Left forelimb (tissue), 1 donor: ENCODE measurements around the gene GRK2.
"Not testable (repeated sequence)": the region's sequence is repeated elsewhere in the genome, so short reads cannot be mapped to it uniquely, and the experiment has no call there.

Experiments used
- DNase-seq: peaks from one replicate; pipeline ENCODE4 v3.0.0-alpha.2; 2018; ENCODE audit warnings: low spot score

The GRK2 gene

GRCh38 chr11:67266449-67267187 lies at the start of gene GRK2:
TSS of gene GRK2 (plus strand) at chr11:67266473. CDS start at chr11:67266700, 227 bp downstream.
- DNase-seq = peak; percentile 64

DNA sequence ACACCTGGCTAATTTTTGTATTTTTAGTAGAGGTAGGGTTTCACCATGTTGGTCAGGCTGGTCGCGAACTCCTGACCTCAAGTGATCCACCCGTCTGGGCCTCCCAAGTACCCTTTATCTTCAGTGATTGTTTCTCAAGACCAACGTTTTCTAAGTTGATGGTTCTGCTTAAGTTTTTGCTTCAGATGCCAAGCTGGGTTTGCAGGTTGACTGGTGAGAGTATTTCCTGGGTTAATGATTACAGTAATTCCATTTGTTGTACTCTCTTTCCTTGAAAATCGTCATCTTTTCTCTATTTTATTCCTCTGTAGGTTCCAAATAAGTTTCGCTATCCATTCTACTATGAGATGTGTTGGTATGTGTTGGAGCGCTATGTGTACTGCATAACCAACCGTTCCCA lies 38.5 kb upstream of the GRK2 start:
- DNase-seq = no peak

- no peak for DNase-seq
Measured at GRCh38 chr11:67230406-67230805, 35.9 kb upstream of the GRK2 start.

DNA sequence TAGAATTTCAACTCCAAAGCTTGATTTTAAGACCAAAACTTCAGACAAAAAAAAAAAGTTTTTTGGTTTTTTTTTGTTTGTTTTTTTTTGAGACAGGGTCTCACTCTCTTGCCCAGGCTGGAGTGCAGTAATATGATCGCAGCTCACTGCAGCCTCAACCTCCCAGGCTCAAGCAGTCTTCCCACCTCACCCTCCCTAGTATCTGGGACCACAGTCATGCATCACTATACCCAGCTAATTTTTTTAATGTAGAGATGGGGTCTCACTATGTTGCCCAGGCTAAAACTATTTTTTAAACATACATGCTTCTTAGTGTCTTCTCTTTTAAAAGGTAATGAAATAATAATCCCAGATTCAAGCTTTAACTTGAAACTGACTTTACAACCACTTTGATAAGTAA lies 35.4 kb upstream of the GRK2 start:
- no peak for DNase-seq

- DNase-seq = no peak
Measured at GRCh38 chr11:67233584-67234190, 32.6 kb upstream of the GRK2 start.

DNA sequence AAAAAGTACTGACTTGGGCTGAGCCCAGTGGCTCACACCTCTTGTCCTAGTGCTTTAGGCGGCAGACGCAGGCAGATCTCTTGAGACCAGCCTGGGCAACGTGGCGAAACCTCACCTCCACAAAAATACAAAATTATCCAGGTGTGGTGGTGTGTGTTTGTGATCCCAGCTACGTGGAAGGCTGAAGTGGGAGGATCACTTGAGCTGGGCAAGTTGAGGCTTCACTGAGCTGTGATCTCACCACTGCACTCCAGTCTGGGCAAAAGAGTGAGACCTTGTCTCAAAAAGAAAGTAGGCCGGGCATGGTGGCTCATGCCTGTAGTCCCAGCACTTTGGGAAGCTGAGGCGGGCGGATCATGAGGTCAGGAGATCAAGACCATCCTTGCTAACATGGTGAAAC lies 31.7 kb upstream of the GRK2 start:
- not testable (repeated sequence) for DNase-seq

DNA sequence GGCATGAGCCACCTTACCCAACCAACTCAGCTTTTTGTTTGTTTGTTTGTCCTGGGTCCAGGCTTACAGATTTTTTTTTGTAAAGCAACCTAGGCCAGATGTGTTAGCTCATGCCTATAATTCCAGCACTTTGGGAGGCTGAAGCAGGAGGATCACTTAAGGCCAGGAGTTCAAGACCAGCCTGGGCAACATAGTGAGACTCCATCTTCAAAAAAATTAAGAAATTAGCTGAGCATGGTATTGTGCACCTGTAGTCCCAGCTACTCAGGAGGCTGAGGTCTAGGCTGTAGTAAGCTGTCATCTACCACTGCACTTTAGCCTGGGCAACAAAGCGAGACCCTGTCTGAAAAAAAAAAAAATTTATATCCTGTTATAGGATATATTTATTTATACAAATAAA lies 28.7 kb upstream of the GRK2 start:
- no peak for DNase-seq

- DNase-seq = peak; percentile 71
Measured at GRCh38 chr11:67238894-67239782, 27.1 kb upstream of the GRK2 start.

GRCh38 chr11:67239783-67240575 lies 26.3 kb upstream of the GRK2 start:
- DNase-seq = peak; percentile 95

GRCh38 chr11:67240576-67241389 lies 25.5 kb upstream of the GRK2 start:
- no peak for DNase-seq

- DNase-seq = no peak
Measured at GRCh38 chr11:67242548-67242947, 23.7 kb upstream of the GRK2 start.

- DNase-seq = no peak
Measured at GRCh38 chr11:67243051-67243450, 23.2 kb upstream of the GRK2 start.

DNA sequence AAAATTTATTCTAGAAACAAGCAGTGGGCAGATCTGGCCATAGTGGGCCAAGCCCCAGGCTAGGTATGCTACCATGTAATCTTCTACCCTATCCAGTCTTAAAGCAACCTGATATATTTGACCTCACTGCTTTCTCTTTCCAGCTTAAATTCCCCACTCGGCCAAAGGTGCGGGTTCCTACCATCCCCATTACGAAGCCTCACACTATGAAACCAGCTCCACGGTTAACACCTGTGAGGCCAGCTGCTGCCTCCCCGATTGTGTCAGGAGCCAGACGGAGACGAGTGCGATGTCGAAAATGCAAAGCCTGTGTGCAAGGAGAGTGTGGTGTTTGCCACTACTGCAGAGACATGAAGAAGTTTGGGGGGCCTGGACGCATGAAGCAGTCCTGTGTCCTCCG lies 21.2 kb upstream of the GRK2 start:
- no peak for DNase-seq

DNA sequence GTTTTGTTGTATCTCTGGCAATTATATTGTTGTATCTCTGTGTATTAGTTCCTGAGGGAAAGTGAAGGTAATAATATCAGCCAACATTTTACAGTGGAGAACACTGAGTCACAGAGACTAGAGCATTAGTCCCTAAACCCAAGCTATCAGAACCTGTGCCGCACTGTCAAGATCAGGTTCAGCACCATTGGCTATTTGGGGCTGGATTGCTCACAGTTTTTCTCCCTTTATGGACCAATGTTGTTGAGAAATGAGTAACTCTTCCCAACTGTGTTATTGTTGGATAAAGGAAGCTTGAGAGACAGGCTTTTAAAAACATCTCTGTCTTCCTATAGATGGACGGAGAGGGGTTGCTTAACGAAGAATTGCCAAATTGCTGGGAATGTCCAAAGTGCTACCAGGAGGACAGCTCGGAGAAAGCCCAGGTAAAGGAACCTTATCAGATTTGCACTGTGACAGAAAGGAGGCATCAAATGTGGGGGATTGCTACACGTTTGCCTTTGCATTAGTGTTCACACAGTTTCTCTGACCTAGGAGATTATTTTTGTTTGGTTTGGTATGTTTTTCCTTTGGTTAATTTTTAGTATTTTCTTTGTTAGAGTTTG lies 18.2 kb upstream of the GRK2 start:
- DNase-seq = no peak

GRCh38 chr11:67248653-67249052 lies 17.6 kb upstream of the GRK2 start:
- DNase-seq = no peak

GRCh38 chr11:67250059-67251043 lies 15.9 kb upstream of the GRK2 start:
- DNase-seq = no peak

DNA sequence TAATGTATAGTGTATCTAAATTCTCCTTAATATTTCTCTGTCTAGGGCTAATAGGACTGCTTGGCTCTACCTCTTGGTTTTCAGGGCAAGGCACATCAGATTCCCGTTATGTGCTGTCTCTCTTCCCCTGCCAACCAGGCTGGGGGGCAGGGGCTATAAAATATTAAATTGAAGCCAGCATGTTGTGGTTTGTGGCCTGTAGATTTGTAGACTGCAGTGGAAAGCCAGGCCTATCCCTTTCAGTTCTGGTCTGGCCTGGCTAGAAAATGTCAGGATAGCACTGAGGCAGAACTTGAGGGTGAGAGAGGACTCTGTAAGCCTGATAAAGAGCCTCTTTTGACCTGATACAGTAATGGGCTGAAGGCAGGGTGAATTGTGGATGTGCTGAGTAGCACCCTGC lies 14.4 kb upstream of the GRK2 start:
- DNase-seq = no peak

- no peak for DNase-seq
Measured at GRCh38 chr11:67252831-67253239, 13.4 kb upstream of the GRK2 start.

- DNase-seq = no peak
Measured at GRCh38 chr11:67253872-67254624, 12.2 kb upstream of the GRK2 start.
